Progenitor cell of endocrine pancreas (in vitro differentiated cells): ENCODE measurements around the gene POC1B. TPM values are rescaled to one million over a fixed set of nuclear protein-coding genes. Genes with fewer than 3 reads are reported as not detected.

Experiments
- DNase-seq: peaks from one replicate; pipeline ENCODE4 v3.0.0; 2021; ENCODE audit warnings: low spot score; ENCODE audit not compliant: unreplicated experiment
- H3K27ac Mint-ChIP-seq: 2 replicates; pipeline ENCODE4 v1.8.0; 2021; ENCODE audit warnings: mild to moderate bottlenecking, moderate library complexity, mixed read lengths
- H3K27me3 Mint-ChIP-seq: 2 replicates; pipeline ENCODE4 v1.8.0; 2021; ENCODE audit warnings: mixed read lengths
- H3K36me3 Mint-ChIP-seq: 2 replicates; pipeline ENCODE4 v1.8.0; 2022; ENCODE audit warnings: mixed read lengths; ENCODE audit not compliant: insufficient read depth
- H3K4me1 Mint-ChIP-seq: 2 replicates; pipeline ENCODE4 v1.8.0; 2021; ENCODE audit warnings: low read depth, mixed read lengths
- H3K4me3 Mint-ChIP-seq: 2 replicates; pipeline ENCODE4 v1.8.0; 2021; ENCODE audit warnings: low read depth, mild to moderate bottlenecking, moderate library complexity, mixed read lengths
- H3K9me3 Mint-ChIP-seq: 2 replicates; pipeline ENCODE4 v1.8.0; 2021; ENCODE audit warnings: low read depth, mixed read lengths
- CTCF ChIP-seq: fragments of 200-600 bp; sonication (generic); IDR thresholded peaks from one replicate; pipeline ENCODE4 v1.5.0; 2021; ENCODE audit warnings: antibody characterized with exemption, mild to moderate bottlenecking; ENCODE audit not compliant: unreplicated experiment
- total RNA-seq: library from RNA; stranded (reverse); gene quantifications from 2 replicates; pipeline ENCODE4 v1.2.1, GENCODE V29; 2021

Gene POC1B
- total RNA-seq, 1 donor from 2014 or later: 34.4 TPM

GRCh38 chr12:89546151-89546550 is 20.3 kb upstream of the POC1B start:
- no peak for TF ChIP-seq CTCF
- DNase-seq: no peak
- Mint-ChIP-seq H3K4me3 (no peak overlapping the region), H3K36me3 (no peaks in the 10 kb centered on the region), H3K9me3 (no peaks in the 10 kb centered on the region), H3K27me3 (no peaks in the 10 kb centered on the region), H3K27ac (no peak overlapping the region), H3K4me1 (peaks cover 11% of the 10 kb centered on the region)

GRCh38 chr12:89544681-89545184 is 18.9 kb upstream of the POC1B start:
- H3K9me3 Mint-ChIP-seq: no peaks in the 10 kb centered on the region
- H3K36me3 Mint-ChIP-seq: no peaks in the 10 kb centered on the region
- no peak for TF ChIP-seq CTCF
- no peak for DNase-seq
- H3K27ac Mint-ChIP-seq: no peak overlapping the region
- H3K4me3 Mint-ChIP-seq: no peak overlapping the region
- H3K4me1 Mint-ChIP-seq: peaks cover 17% of the 10 kb centered on the region
- H3K27me3 Mint-ChIP-seq: no peaks in the 10 kb centered on the region

- Mint-ChIP-seq H3K27ac (no peak overlapping the region), H3K4me1 (peaks cover 17% of the 10 kb centered on the region), H3K4me3 (no peak overlapping the region), H3K27me3 (no peaks in the 10 kb centered on the region), H3K36me3 (no peaks in the 10 kb centered on the region), H3K9me3 (no peaks in the 10 kb centered on the region)
- no peak for DNase-seq
- no peak for TF ChIP-seq CTCF
Measured at GRCh38 chr12:89544022-89544421, 18.2 kb upstream of the POC1B start.

- peak; percentile 91 for TF ChIP-seq CTCF
- no peak overlapping the region for H3K27ac Mint-ChIP-seq
- no peaks in the 10 kb centered on the region for H3K27me3 Mint-ChIP-seq
- H3K36me3 Mint-ChIP-seq: no peaks in the 10 kb centered on the region
- peaks cover 21% of the 10 kb centered on the region for H3K4me1 Mint-ChIP-seq
- no peaks in the 10 kb centered on the region for H3K9me3 Mint-ChIP-seq
- no peak overlapping the region for H3K4me3 Mint-ChIP-seq
- peak; percentile 55 for DNase-seq
Measured at GRCh38 chr12:89542912-89543592, 17.2 kb upstream of the POC1B start.

GRCh38 chr12:89542236-89542635 is 16.4 kb upstream of the POC1B start:
- H3K27ac Mint-ChIP-seq: no peak overlapping the region
- H3K4me1 Mint-ChIP-seq: peaks cover 24% of the 10 kb centered on the region
- no peak overlapping the region for H3K4me3 Mint-ChIP-seq
- no peak for TF ChIP-seq CTCF
- no peak for DNase-seq
- no peaks in the 10 kb centered on the region for H3K9me3 Mint-ChIP-seq
- no peaks in the 10 kb centered on the region for H3K36me3 Mint-ChIP-seq
- no peaks in the 10 kb centered on the region for H3K27me3 Mint-ChIP-seq
